ENCODE data around the gene SAG. TPM values are rescaled to one million over a fixed set of nuclear protein-coding genes. Genes with fewer than 3 reads are reported as not detected.

Gene SAG
- total and polyA plus RNA-seq, 10 of the 15 experiments (the other 5 are each of a cell fraction or from before 2014, with no cell fraction given), result 0.06 to 0.47 TPM; not detected in 8

DNA sequence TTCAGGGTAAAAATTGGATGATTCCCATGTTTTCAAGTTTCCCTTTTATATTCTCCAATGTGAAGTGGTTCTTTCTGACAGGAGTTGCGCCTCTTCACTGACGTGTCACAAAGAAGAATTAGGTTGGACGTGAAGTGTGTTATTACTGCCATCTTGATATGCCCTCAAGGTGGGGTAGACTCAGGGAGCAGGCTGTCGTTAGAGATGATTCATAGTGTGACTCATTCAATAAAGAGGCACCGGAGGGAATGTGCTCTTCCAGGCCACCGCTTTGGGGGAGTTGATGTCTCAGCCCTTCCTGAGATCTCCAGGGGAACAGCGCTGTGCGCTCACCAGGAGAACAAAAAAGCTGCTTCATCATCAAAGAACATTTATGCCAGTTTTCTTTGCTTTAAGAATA lies 43.1 kb downstream of the SAG start:
- Histone ChIP-seq H3K9ac (ENCODE audit: control insufficient read depth, insufficient read depth, low read length) (no peak overlapping the region), H3K36me3 (ENCODE audit: control insufficient read depth in 2 of 2, insufficient read depth in 2 of 2, low read length in 1 of 2) (no peaks in the 10 kb centered on the region), H4K20me1 (ENCODE audit: control insufficient read depth, insufficient read depth) (no peaks in the 10 kb centered on the region), H3K4me1 (ENCODE audit: control insufficient read depth, insufficient read depth, low read length) (peaks cover 27% of the 10 kb centered on the region), H3K79me2 (ENCODE audit: control insufficient read depth, insufficient read depth, low read length) (peaks cover 13% of the 10 kb centered on the region), H2AFZ (ENCODE audit: control insufficient read depth, low read depth, low read length) (no peak overlapping the region), H3K4me3 (no peak overlapping the region), H3K4me2 (ENCODE audit: control insufficient read depth, insufficient read depth) (no peak overlapping the region), H3K27me3 (replicated peaks in 1 of 2; ENCODE audit: control insufficient read depth in 2 of 2, insufficient read depth in 2 of 2, low read length in 1 of 2) (no peaks in the 10 kb centered on the region), H3K9me3 (replicated peaks; ENCODE audit: control insufficient read depth, insufficient read depth, low read length) (no peaks in the 10 kb centered on the region), H3K27ac (ENCODE audit: control insufficient read depth, insufficient read depth) (no peak overlapping the region)
- TF ChIP-seq YBX1 (IDR thresholded peaks at IDR 0.05), result no peak
- no peak for TF ChIP-seq MEF2A (IDR thresholded peaks at IDR 0.05; ENCODE audit: insufficient read depth, low read depth, low read length)
- TF ChIP-seq, protein P1, sequence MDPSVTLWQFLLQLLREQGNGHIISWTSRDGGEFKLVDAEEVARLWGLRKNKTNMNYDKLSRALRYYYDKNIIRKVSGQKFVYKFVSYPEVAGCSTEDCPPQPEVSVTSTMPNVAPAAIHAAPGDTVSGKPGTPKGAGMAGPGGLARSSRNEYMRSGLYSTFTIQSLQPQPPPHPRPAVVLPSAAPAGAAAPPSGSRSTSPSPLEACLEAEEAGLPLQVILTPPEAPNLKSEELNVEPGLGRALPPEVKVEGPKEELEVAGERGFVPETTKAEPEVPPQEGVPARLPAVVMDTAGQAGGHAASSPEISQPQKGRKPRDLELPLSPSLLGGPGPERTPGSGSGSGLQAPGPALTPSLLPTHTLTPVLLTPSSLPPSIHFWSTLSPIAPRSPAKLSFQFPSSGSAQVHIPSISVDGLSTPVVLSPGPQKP (IDR thresholded peaks at IDR 0.05; ENCODE audit: low read depth, low read length), result no peak
- TF ChIP-seq, protein P2, sequence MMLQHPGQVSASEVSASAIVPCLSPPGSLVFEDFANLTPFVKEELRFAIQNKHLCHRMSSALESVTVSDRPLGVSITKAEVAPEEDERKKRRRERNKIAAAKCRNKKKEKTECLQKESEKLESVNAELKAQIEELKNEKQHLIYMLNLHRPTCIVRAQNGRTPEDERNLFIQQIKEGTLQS (IDR thresholded peaks at IDR 0.05; ENCODE audit: borderline replicate concordance, extremely low read depth, low read depth, low read length), result no peak
- no peak for TF ChIP-seq STAT1 (conservative IDR thresholded peaks at IDR 0.05)
- TF ChIP-seq, protein P3, sequence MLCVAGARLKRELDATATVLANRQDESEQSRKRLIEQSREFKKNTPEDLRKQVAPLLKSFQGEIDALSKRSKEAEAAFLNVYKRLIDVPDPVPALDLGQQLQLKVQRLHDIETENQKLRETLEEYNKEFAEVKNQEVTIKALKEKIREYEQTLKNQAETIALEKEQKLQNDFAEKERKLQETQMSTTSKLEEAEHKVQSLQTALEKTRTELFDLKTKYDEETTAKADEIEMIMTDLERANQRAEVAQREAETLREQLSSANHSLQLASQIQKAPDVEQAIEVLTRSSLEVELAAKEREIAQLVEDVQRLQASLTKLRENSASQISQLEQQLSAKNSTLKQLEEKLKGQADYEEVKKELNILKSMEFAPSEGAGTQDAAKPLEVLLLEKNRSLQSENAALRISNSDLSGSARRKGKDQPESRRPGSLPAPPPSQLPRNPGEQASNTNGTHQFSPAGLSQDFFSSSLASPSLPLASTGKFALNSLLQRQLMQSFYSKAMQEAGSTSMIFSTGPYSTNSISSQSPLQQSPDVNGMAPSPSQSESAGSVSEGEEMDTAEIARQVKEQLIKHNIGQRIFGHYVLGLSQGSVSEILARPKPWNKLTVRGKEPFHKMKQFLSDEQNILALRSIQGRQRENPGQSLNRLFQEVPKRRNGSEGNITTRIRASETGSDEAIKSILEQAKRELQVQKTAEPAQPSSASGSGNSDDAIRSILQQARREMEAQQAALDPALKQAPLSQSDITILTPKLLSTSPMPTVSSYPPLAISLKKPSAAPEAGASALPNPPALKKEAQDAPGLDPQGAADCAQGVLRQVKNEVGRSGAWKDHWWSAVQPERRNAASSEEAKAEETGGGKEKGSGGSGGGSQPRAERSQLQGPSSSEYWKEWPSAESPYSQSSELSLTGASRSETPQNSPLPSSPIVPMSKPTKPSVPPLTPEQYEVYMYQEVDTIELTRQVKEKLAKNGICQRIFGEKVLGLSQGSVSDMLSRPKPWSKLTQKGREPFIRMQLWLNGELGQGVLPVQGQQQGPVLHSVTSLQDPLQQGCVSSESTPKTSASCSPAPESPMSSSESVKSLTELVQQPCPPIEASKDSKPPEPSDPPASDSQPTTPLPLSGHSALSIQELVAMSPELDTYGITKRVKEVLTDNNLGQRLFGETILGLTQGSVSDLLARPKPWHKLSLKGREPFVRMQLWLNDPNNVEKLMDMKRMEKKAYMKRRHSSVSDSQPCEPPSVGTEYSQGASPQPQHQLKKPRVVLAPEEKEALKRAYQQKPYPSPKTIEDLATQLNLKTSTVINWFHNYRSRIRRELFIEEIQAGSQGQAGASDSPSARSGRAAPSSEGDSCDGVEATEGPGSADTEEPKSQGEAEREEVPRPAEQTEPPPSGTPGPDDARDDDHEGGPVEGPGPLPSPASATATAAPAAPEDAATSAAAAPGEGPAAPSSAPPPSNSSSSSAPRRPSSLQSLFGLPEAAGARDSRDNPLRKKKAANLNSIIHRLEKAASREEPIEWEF (IDR thresholded peaks at IDR 0.05; ENCODE audit: insufficient replicate concordance, low read depth, low read length), result no peak
- TF ChIP-seq, protein P4, sequence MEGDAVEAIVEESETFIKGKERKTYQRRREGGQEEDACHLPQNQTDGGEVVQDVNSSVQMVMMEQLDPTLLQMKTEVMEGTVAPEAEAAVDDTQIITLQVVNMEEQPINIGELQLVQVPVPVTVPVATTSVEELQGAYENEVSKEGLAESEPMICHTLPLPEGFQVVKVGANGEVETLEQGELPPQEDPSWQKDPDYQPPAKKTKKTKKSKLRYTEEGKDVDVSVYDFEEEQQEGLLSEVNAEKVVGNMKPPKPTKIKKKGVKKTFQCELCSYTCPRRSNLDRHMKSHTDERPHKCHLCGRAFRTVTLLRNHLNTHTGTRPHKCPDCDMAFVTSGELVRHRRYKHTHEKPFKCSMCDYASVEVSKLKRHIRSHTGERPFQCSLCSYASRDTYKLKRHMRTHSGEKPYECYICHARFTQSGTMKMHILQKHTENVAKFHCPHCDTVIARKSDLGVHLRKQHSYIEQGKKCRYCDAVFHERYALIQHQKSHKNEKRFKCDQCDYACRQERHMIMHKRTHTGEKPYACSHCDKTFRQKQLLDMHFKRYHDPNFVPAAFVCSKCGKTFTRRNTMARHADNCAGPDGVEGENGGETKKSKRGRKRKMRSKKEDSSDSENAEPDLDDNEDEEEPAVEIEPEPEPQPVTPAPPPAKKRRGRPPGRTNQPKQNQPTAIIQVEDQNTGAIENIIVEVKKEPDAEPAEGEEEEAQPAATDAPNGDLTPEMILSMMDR (IDR thresholded peaks at IDR 0.05 in 2 of 3, conservative IDR thresholded peaks at IDR 0.05 in 1 of 3; ENCODE audit: control insufficient read depth in 2 of 3, extremely low read depth in 1 of 3, insufficient read depth in 1 of 3, low read depth in 3 of 3, low read length in 3 of 3), result no peak
- DNase-seq (ENCODE audit: low read depth, low spot score) (no peak), FAIRE-seq (no peak), ATAC-seq (no peak)
- BruUV-seq (replicated peaks), result no TSS peak
- RAD21 ChIA-PET (ENCODE audit: unreplicated experiment), result no interaction called here
- SMC1A ChIA-PET (ENCODE audit: uncharacterized antibody, unreplicated experiment), result interaction anchor here (1.4 kb wide), 1 partner anchor 97 kb away, joined by 3 read pairs; no protein-coding TSS in a partner anchor
- CTCF ChIA-PET, result interaction anchor here (1.0 kb wide), 1 partner anchor 22 kb away, joined by 3 read pairs; no protein-coding TSS in a partner anchor
- POLR2A ChIA-PET, result no interaction called here
- intact Hi-C loops (cut with micrococcal nuclease; ENCODE audit: unreplicated experiment) (no loop called here), in situ Hi-C loops (cut with MboI) (no loop called here)
- WGBS (ENCODE audit: insufficient coverage, insufficient replicate concordance, low lambda C conversion rate, missing lambda C conversion rate), result 74% methylated on average over 8 of the region's 8 CpGs
